T-helper 2 cell treated with Interferon-gamma antibody and Interleukin-4, amounts not matched to agents 100 ng/mL and 5 ng/mL, for 36 hours (primary cell): ENCODE data around the gene CA12. TPM values are rescaled to one million over a fixed set of nuclear protein-coding genes. Genes with fewer than 3 reads are reported as not detected.
"Not testable (repeated sequence)": the region's sequence is repeated elsewhere in the genome, so short reads cannot be mapped to it uniquely, and the experiment has no call there.

Source experiments
- intact Hi-C: fragments of 100-400 bp; cut with micrococcal nuclease; formaldehyde crosslinking; loops from one replicate; pipeline ENCODE4 v1.15.1; 2023
- total RNA-seq: library from RNA; stranded (reverse); gene quantifications from 2 replicates; pipeline ENCODE4 v1.2.3, GENCODE V29; 2022

Gene CA12
- total RNA-seq, 1 donor from 2014 or later = not detected

DNA sequence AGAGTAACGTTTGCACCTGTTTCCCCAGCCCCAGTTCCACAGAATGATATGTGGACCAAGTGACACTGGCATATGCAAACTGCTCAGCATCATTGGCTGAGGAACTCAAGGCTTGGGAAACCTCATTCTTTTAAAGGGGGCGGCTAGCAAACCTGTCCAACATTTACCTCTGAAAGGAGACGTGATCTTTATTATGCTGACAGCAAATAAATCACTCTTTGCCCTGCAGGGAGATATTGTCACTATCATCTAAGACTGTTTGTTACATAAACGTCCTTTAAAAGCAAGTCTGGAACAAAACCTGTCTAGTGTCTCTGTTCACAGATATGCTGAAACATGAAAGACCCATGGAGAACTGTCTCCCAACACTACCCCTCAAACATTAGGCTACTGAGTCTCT is 21.5 kb downstream of the CA12 start:
- intact Hi-C loops = no loop called here

DNA sequence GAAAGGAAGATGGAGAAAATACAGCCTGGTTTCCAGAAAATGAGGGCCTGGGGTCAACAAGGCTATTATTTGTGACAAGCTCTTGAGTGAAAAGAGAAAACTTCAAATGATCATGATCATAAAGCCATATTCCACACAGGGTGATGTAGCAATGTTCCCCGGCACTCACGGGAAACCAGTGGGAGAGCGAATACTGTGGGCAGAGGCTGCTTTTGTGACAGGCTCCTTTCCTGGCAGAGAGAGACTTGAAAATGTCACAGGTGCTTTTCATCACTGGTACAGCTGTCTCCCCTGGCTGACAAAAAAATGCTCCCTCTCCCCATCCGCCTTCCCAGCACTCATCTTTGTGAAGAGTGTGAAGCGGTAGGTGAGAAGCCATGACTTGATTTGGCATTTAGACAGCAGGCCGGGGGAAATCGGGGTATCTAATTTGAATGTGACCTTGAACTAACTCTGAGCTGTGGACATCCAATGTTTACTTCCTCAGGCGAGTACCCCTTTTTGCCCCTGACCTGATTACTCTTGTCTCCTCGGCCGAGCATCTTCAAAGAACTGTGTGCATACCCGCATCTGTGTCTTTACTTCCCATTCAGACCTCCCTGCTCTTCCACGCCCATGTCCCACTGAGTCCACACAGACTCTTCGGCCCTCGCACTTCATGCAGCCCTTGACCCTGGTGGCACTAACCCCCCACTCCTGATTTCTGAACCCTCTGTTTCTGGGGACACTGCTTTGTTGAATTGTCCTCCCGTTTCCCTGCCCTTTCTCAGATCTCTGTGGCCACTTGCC is 23.2 kb downstream of the CA12 start:
- intact Hi-C loops = no loop called here

DNA sequence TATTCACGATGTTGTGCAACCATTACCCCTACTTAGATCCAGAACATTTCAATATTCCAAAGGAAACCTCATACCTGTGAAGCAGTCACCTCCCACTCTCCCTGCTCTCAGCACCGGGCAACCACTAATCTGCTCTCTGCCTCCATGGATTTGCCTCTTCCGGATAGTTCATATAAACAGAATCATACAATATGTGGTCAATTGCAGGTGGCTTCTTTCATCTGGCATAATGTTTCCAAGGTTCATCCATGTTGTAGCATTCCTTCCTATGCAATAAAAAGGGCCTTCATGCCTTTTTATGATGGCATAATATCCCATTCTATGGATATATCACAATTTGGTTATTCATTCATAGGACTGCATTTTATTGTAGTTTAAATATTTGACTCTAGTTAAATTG is 23.9 kb downstream of the CA12 start:
- intact Hi-C loops = no loop called here

DNA sequence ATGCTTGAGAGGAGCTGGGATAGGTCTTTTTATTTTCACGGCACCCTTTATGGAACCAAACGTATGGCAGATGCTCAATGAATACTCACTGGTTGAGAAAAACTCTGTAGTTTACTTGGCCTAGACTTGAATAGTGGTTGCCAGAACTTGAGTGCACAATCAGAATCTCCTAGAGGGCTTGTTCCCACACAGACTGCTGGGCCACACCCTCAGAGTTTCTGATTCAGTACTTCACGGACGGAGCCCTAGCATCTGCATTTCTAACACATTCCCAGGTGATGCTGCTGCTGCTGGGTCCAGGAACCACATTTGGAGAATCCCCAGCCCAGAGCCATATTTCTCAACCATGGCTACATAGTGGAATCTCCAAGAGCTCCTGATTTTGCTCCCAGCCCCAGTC is 24.6 kb downstream of the CA12 start:
- intact Hi-C loops = no loop called here

DNA sequence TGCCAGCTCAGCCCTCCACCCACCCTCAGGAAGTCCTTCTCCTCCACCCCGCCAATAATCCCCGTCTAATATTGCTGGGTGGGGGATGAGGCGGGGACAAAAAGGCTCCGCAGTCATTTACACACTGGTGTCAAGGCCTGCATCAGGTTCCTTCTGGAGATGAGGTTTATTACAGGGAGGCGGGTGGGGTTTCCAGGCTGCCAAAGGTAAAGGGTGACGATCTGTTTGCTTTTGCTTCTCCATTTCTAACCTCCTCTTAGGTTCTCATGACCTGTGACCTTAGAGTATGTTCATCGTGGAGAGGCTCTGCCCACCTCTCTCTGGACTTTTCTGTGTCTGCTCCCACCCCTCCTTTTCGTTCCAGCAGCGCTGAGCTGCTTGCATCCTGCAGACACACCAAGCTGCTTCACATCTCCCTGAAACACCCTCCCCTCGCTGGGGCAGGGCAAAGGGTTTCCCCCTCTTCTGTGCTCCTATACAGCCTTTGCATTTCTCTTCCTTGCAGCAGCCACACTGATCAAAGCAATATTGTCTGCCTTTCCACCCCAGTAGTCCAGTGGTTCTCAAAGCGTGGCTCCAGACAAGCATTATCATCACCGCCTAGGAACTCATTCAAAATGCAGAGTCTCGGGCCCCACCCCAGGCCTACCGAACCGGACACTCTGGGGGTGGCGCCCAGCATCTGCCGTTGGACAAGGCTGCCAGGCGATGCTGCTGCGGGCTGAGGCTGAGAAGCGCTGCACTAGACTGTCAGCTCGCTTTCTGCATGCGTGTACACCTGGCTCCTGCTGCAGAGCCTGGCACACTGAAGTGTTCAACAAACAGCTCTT is 26.6 kb downstream of the CA12 start:
- intact Hi-C loops = no loop called here

DNA sequence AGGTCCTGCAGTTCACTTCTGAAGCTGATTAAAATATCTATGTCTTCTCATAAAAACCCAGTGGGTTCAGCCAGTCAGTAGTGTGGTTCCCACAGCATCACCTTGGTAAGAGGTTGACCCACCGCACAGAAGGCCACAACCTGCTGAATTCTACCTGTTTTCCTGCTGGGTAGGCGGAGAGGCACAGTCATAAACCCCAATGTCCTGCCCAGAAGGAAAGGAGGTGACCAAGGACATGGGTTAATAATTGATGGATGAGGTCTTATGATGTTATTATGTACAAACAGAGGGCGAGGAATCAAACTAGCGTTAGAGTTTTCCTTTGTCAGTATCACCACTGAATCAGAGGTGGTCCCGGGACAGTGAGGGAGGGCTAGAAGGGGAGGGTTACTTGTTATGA is 27.8 kb downstream of the CA12 start:
- intact Hi-C loops = no loop called here

DNA sequence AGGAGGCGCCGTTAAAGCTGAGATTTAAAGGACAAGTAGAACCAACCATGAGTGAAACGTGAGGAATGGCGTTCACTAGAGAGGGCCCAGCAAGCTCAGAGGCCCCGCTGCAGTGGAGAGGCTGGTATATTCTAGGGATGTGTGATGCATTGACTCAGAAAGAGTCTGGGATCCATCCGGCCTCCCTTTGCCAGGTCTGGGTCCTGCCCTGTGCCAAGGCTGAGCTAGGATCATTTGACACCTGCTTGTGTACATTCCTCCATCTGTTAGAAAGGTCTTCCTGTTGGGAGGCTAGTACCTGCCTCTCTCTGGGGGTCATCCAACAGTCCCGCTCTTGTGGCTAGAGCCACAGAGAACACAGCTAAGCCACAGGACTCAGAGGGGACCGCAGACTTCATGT is 28.4 kb downstream of the CA12 start:
- intact Hi-C loops = no loop called here

DNA sequence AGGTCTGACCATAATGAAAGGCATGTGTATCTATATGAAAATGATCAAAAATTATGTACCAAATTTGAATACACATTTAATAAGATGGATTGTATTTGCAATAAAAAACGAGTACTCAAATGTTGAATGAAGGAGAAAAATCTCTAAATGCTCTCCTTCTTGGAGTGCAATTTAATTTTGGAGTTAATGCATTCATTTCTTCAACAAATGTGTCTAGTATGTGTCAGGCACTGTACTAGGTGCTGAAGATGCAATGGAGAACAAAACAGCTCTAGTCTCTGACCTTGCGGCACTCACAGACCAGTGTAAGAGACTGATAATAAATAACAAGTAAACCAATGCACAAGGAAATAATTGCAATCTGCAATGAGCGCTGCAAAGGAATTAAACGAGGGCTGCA is 28.8 kb downstream of the CA12 start:
- intact Hi-C loops = no loop called here

DNA sequence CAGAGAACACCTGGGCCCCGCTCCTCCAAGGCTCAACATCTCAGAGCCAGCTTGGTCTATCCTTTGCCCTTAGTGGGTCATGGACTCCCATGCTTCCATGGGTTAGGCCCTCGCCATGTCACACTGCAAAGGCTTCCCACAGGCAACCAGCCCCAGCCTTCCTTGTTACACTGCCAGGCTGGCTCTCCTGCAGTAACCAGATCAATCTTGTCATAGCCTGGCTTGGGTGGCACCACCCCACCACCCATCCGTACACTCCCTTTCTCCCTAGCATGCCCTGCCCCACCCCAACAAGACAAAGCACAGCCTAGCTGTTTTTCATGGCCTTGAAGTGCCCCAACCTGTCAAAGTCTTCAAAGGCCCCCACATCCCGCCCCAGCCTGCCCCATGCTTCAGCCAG is 30.5 kb downstream of the CA12 start:
- intact Hi-C loops = no loop called here

DNA sequence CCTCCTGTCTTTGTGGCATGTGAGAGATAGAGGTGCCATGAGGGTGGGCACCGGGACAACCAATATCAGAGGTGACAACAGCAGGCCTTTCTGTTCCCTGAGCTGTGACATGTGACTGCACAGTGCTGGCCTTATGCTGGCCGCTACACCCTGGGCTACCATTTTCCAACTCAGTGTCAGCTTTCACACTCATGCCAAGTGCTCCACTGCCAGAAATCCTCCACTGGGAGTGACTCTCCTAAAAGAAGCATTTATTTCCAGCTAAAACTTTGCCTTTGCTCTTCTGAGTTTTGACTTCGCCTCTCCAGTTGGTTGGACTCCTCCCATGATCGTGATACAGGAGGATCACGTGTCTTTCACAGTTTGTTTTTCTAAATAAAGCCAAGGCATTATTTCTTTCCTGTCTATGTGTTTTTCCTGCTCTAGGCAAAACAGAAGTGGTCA is 31.4 kb downstream of the CA12 start:
- intact Hi-C loops = no loop called here

DNA sequence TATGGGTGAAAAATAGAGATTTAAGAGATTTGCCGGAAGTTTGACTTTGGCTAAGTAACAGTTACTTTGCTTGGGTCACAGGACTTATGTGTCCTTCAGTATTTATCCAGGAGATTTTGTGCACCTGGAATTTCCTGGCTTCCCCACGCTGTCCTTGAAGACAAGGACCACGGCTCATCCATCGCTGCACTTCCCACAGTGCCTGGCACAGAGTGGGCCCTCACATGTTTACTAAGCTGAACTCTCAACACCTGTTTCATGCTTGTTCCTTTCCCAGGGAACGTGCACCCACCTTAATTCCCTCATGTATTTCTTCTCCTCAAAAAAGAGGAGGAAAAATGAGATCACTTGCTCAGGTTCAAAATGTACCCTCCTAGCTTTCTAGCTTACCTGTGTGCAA is 32.0 kb downstream of the CA12 start:
- intact Hi-C loops = no loop called here

DNA sequence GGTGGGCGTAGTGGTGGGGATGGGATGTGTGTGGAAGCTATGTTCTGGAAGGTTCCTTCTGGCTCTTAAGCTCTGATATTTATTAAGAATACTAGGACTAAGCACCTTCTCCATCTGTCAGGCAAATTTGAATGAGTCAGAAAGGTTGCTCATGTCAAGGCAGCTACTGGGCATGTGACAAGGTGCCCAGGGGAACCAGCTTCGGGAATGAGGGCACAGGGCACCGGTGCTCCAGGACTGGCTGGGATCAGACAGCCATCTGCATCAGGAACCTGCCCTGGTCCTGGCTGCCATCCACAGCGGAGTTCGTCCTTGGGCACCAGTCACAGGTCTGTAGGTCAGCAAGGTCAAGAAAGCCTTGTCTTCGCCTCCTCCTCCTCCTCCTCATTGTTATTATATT is 32.5 kb downstream of the CA12 start:
- intact Hi-C loops = no loop called here

DNA sequence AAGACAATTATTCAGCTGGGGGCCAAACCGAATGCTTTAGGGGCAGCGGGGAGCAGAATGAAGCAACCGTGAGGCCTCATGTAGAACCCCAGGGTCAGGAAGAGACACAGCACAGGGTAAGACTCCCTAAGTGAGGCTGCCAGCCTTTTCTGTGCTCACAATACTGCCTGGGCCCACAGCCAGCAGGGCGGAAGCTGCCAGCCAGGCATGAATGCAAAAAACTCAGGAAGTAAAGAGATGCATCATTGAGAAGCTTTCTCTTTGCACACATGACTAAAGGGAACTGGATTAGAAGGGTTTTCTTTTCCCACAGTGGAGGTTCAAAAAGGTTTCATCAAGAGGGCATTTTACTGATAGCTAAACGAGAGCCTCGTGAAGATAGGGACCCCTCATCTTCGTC is 33.3 kb downstream of the CA12 start:
- intact Hi-C loops = no loop called here

DNA sequence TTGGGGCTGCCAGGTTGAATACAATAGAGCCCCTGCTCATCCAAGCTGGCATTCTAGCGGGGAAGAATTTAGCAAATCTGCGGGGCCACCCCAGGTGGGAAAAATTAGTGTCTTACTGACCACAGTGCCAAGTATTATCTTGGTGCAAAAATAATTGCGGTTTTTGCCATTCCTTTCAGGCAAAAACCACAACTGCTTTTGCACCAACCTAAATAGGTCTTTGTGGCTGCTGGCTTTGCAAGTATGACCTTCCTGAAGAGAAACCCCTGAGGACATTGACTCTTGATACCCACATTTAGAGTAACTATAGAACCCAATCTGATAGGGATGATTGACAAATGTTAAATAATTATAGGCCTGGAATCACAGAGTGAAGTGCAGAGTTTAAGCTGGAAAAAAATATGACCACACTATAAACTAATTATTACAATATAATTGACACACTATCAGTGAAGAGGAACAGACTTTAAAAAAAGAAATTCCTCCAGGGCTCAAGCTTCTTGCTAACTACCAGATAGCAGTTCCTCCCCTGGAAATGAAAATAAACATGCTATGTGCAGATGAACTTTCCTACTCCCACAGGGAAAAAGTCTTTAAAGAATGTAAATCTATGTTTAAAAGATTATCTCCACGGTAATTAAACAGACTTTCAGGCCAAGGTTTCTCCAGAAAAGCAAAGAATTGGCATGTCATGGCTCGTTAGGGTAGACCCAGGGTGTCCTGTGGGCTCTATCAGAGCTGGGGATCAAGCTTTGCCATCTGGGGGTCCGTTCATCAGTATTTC is 34.4 kb downstream of the CA12 start:
- intact Hi-C loops = no loop called here

DNA sequence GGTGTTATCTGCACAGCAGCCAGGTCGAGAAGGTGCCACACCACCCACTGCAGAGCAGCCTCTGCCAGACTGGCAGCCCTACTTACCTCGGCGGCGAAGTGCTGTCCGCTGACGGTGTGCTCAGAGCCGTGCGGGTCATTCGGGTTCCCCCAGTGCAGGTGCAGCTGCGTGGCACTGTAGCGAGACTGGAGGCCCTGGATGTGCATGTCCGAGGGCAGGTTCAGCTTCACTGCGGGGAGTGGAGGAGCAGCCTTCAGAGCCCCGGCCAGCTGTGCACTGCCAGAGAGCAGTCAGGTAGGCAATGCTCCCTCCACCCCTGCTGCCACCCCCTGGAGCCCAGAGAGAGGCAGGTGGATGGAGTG is 36.3 kb downstream of the CA12 start:
- intact Hi-C loops = no loop called here

DNA sequence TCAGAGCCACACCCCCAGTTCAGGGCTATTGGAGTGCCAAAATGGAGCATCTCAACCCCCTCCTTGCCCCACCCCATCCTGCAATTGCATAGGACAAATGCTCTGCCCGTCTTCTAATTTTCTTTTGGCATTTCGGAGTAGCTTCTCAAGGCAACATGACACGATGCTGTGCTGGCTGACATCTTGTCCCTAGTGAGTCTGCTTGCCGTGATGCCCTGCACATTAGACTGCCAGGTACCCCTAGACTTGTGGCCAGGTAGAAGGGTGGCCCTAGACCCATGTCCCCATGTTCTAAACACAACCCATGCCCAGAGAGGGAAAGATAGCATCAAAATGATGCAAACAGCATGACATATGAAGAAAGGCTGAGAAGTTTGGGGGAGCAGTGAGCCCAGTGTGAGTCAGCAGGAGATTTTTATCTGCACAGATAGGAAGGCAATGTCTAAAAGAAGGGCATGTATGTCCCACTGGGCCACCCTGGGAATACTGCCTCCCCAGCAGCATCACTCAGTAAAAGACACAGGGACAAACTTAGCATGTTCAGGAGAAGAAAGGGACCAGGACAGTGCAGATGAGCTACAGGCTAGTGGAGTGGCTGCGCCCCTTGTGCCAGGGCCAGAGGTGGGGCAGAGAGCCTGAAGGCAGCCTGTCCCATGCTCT is 36.8 kb downstream of the CA12 start:
- intact Hi-C loops = no loop called here

DNA sequence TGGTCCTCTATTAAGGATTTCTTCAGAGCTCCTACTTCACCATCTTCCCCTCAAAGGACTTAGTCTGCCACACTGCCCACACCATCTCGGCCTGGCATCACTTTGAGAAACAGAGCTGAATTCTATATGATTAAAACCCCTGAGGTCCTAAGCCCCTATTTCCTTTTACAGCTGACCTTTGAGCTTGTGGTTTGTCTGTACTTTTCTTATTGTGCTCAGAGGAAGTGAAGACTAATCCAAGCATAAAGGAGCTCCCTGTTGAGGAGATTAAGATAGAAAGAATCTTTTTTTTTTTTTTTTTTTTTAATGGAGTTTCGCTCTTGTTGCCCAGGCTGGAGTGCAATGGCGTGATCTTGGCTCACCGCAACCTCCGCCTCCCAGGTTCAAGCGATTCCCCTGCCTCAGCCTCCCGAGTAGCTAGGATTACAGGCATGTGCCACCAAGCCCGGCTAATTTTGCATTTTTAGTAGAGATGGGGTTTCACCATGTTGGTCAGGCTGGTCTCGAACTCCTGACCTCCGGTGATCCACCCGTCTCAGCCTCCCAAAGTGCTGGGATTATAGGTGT is 38.6 kb downstream of the CA12 start:
- intact Hi-C loops = not testable (repeated sequence)

DNA sequence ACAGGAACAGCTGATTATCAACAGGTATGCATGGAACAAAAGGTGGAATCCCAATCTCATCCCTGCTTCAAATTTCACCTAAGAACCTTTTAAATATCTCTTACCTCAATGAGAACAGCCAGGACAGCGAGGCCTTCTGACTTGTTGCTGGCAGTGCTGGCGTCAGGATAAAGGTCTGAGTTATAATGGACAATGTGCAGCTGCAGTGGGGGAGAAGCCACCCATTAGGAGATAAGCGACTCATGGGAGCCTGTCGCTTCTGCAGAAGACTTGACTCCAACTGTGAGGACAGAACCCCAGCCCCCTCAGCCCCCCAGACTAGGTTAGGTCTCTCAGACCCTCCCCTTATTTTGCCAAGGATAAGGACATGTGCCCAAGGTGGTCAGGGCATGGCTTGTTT is 39.7 kb downstream of the CA12 start:
- intact Hi-C loops = no loop called here

DNA sequence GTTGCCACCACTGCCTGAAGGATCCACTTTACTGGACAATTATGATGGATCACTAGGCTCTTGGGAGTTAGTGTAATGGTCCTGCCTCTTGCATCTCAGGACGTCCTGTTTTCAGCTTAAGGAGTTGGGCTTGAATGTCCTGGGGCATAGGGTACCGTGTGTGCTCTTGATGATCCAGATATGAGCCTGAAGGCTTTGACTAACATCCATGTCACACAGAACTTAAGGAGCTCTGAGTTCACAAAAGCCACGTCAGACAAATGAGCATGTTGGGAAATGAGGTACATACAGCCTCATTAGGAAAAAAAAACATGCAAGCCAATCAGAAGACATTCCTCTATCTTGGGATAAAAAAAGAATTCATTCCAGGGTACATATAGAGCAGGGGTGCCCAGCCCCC is 40.8 kb downstream of the CA12 start:
- intact Hi-C loops = no loop called here

DNA sequence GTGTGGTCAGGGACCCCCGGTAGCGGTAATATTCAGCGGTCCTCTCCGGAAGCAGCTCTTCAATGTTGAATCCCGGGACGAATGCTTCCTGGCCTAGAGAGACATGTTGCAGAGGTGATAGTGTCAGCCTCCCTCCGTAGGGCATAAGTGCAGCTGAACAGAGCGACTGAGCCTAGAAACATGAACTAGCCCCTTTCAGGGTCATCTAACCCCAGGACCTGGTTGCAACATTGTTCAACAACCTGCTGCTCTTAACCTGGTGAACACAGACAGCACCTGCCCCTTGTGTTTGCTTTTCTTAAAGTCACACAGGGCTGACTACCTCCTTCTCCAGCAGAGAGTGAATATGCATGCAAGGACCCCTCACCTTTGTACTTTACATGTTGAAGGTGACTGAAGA is 41.3 kb downstream of the CA12 start:
- intact Hi-C loops = no loop called here

DNA sequence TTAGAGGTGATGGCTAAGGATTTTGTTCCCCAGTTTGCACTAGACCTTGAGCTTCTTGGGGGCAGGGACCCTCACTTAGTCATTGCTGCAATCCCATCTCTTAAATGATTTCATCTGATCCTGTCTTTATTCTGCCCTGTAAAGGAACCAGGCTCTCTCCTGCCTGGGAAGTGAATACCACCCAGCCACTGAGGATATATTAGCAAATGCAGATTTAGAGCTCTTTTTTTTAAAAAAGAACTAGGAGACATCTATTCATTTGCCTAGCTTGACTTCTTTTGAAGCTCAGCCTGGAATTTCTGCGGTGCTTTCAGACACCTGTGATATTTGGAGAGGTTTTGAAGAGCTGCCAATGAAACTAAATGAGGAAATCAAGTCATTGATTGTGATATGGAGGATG is 41.8 kb downstream of the CA12 start:
- intact Hi-C loops = no loop called here
